ENCODE data around the gene CYP19A1. TPM values are rescaled to one million over a fixed set of nuclear protein-coding genes. Genes with fewer than 3 reads are reported as not detected.

CYP19A1 gene
- total and polyA plus RNA-seq, 9 of the 15 experiments (the other 6 are each of a cell fraction or from before 2014, with no cell fraction given): 0.16 to 0.63 (median 0.47) TPM; not detected in 3

DNA sequence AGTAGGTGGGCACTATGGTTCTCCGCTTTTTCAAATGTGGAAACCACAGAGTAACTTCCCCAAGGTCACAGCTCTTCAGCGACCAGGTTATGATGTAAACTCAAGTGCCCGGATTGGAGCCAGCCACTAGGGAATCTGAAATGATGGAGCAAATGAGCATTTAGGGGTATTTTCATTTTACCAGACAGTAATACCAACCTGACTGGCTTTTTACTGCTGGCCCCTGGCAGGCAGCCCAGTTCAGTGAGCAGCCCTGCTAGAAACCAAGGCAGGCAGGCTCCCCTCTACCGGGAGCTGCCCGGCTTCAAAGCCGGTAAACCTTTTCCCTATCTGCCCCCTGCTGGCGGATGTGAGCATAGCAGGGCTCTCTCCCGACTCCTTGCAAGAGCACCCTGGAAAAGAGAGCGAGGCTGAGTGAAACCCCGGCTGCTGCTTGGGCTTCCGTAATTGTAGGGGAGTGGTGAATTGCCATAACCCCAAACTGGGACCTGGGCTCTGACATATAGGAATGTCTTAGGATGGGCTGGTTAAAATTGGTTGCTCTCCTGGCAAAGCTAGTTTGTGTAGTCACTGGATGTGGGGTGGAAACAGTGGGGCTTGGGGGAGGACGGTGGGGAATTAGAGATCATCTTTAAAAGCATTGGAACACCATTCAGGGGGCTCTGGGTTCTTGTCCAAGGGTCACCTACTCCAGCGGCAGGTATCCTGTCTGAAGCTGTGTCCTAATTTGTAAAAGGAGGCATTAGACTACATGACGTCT lies 145.7 kb downstream of the CYP19A1 start (continued):
- TF ChIP-seq, protein P1, sequence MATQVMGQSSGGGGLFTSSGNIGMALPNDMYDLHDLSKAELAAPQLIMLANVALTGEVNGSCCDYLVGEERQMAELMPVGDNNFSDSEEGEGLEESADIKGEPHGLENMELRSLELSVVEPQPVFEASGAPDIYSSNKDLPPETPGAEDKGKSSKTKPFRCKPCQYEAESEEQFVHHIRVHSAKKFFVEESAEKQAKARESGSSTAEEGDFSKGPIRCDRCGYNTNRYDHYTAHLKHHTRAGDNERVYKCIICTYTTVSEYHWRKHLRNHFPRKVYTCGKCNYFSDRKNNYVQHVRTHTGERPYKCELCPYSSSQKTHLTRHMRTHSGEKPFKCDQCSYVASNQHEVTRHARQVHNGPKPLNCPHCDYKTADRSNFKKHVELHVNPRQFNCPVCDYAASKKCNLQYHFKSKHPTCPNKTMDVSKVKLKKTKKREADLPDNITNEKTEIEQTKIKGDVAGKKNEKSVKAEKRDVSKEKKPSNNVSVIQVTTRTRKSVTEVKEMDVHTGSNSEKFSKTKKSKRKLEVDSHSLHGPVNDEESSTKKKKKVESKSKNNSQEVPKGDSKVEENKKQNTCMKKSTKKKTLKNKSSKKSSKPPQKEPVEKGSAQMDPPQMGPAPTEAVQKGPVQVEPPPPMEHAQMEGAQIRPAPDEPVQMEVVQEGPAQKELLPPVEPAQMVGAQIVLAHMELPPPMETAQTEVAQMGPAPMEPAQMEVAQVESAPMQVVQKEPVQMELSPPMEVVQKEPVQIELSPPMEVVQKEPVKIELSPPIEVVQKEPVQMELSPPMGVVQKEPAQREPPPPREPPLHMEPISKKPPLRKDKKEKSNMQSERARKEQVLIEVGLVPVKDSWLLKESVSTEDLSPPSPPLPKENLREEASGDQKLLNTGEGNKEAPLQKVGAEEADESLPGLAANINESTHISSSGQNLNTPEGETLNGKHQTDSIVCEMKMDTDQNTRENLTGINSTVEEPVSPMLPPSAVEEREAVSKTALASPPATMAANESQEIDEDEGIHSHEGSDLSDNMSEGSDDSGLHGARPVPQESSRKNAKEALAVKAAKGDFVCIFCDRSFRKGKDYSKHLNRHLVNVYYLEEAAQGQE (IDR thresholded peaks at IDR 0.05; ENCODE audit: borderline replicate concordance): peak; percentile 74
- TF ChIP-seq, protein P1 (CRISPR knock-in tag; IDR thresholded peaks at IDR 0.05; ENCODE audit: low read depth): no peak
- TF ChIP-seq, protein P2, sequence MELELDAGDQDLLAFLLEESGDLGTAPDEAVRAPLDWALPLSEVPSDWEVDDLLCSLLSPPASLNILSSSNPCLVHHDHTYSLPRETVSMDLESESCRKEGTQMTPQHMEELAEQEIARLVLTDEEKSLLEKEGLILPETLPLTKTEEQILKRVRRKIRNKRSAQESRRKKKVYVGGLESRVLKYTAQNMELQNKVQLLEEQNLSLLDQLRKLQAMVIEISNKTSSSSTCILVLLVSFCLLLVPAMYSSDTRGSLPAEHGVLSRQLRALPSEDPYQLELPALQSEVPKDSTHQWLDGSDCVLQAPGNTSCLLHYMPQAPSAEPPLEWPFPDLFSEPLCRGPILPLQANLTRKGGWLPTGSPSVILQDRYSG (tag; conservative IDR thresholded peaks at IDR 0.05; ENCODE audit: low read depth): no peak
- TF ChIP-seq MXI1 (IDR thresholded peaks at IDR 0.05; ENCODE audit: low read depth, low read length) (no peak), BHLHE40 (IDR thresholded peaks at IDR 0.05; ENCODE audit: low read length) (0 out of 2 replicates have a peak, but pooled peaks have one; percentile 3), NEUROD1 (IDR thresholded peaks at IDR 0.05; ENCODE audit: borderline replicate concordance, low read depth, low read length, partially characterized antibody) (no peak), TAF15 (IDR thresholded peaks at IDR 0.05; ENCODE audit: low read depth, low read length) (no peak), TAF7 (tag; IDR thresholded peaks at IDR 0.05) (no peak), EP300 (IDR thresholded peaks at IDR 0.05; ENCODE audit: low read length) (no peak), NCOA6 (IDR thresholded peaks at IDR 0.05) (no peak)
- TF ChIP-seq, protein P3, sequence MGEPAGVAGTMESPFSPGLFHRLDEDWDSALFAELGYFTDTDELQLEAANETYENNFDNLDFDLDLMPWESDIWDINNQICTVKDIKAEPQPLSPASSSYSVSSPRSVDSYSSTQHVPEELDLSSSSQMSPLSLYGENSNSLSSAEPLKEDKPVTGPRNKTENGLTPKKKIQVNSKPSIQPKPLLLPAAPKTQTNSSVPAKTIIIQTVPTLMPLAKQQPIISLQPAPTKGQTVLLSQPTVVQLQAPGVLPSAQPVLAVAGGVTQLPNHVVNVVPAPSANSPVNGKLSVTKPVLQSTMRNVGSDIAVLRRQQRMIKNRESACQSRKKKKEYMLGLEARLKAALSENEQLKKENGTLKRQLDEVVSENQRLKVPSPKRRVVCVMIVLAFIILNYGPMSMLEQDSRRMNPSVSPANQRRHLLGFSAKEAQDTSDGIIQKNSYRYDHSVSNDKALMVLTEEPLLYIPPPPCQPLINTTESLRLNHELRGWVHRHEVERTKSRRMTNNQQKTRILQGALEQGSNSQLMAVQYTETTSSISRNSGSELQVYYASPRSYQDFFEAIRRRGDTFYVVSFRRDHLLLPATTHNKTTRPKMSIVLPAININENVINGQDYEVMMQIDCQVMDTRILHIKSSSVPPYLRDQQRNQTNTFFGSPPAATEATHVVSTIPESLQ (CRISPR knock-in tag; IDR thresholded peaks at IDR 0.05): no peak
- TF ChIP-seq, protein P4, sequence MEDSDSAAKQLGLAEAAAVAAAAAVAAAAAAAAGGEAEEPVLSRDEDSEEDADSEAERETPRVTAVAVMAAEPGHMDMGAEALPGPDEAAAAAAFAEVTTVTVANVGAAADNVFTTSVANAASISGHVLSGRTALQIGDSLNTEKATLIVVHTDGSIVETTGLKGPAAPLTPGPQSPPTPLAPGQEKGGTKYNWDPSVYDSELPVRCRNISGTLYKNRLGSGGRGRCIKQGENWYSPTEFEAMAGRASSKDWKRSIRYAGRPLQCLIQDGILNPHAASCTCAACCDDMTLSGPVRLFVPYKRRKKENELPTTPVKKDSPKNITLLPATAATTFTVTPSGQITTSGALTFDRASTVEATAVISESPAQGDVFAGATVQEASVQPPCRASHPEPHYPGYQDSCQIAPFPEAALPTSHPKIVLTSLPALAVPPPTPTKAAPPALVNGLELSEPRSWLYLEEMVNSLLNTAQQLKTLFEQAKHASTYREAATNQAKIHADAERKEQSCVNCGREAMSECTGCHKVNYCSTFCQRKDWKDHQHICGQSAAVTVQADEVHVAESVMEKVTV (CRISPR knock-in tag; IDR thresholded peaks at IDR 0.05): peak; percentile 49; the same call in 1 of the 2 replicates
- TF ChIP-seq, protein P5, sequence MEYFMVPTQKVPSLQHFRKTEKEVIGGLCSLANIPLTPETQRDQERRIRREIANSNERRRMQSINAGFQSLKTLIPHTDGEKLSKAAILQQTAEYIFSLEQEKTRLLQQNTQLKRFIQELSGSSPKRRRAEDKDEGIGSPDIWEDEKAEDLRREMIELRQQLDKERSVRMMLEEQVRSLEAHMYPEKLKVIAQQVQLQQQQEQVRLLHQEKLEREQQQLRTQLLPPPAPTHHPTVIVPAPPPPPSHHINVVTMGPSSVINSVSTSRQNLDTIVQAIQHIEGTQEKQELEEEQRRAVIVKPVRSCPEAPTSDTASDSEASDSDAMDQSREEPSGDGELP (CRISPR knock-in tag; IDR thresholded peaks at IDR 0.05; ENCODE audit: borderline replicate concordance): no peak

Data from K562 (cell line).